Esophagus muscularis mucosa (tissue), 4 donors: ENCODE measurements around the gene SUN3.

ENCODE experiments used
- CTCF ChIP-seq, 3 experiments: fragments of 200-600 bp in 2 of 3; fragments of 450-650 bp in 1 of 3; sonication (generic) in 2 of 3; IDR thresholded peaks; one replicate each; pipeline ENCODE4 v1.5.1; 2017 to 2019; ENCODE audit warnings: antibody characterized with exemption in 3 of 3, mild to moderate bottlenecking in 2 of 3, moderate library complexity in 1 of 3
- EP300 ChIP-seq: sonication (generic); formaldehyde crosslinking; IDR thresholded peaks from one replicate; pipeline ENCODE4 v1.6.1; 2017; ENCODE audit warnings: antibody characterized with exemption
- POLR2A ChIP-seq: fragments of 450-650 bp; IDR thresholded peaks from one replicate; pipeline ENCODE4 v1.6.1; 2017; ENCODE audit warnings: antibody characterized with exemption, moderate library complexity, mild to moderate bottlenecking, low read depth
- POLR2AphosphoS5 ChIP-seq, 2 donors: sonication (generic); formaldehyde crosslinking; IDR thresholded peaks; one replicate each; pipeline ENCODE4 v1.6.1; 2017; ENCODE audit warnings: antibody characterized with exemption in 2 of 2

GRCh38 chr7:48046458-48046857 is 17.6 kb upstream of the SUN3 start:
- no peak for TF ChIP-seq POLR2AphosphoS5 (IDR thresholded peaks at IDR 0.05)
- no peak for TF ChIP-seq POLR2A
- no peak for TF ChIP-seq CTCF (IDR thresholded peaks at IDR 0.05)
- no peak for TF ChIP-seq EP300
